NCI-H187 (cell line): ENCODE results near the gene ZNF691.
"Not testable (repeated sequence)": the region's sequence is repeated elsewhere in the genome, so short reads cannot be mapped to it uniquely, and the experiment has no call there.

Source experiments
- DNase-seq, 2 experiments: peaks; one replicate each; lab custom pipeline; 2025; lab: John Stamatoyannopoulos, UW

Gene ZNF691

GRCh38 chr1:42832641-42833240 lies 13.7 kb upstream of the ZNF691 start:
- DNase-seq: no peak

GRCh38 chr1:42833981-42834380 lies 12.4 kb upstream of the ZNF691 start:
- no peak for DNase-seq

GRCh38 chr1:42834803-42835202 lies 11.6 kb upstream of the ZNF691 start:
- no peak for DNase-seq

DNA sequence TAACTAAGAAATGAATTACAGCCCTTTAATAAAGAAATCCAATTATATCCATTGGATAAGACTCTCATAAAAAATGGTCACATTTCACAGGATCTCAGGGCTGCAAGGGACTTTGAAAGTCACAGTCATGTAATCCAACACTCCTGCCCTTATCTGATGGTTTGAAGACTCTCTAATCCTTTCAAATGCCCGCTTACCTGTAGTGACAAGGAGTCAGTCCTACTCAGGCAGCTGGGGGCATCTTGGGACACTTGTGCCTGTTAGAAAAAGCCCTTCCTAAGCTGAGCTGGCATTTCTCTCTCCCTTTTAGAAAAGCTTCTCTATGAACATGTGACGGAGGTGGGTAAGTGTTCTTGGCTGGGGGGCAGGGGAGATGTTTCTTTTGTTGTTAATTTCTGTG lies 11.0 kb upstream of the ZNF691 start:
- DNase-seq: no peak

DNA sequence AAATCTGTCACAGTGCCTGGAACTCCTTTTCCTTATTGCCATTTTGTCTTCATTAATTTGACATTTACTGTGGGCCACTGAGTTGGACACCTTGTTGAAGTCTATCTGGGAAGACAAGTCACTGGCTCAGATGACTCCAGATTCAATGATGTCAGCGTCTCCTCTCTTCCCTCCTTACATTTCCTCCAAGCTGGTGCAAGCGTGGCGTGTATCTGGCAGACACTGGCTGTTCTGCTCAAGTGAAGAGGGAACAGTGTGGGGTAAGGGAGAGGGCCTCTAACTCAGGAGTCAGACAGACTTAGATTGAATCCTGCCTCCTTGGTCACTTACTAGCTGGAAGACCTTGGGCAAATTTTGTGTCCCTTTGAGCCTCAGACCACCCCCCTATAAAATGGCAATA lies 8.7 kb upstream of the ZNF691 start:
- no peak for DNase-seq

- no peak for DNase-seq
Measured at GRCh38 chr1:42838482-42839190, 7.8 kb upstream of the ZNF691 start.

DNA sequence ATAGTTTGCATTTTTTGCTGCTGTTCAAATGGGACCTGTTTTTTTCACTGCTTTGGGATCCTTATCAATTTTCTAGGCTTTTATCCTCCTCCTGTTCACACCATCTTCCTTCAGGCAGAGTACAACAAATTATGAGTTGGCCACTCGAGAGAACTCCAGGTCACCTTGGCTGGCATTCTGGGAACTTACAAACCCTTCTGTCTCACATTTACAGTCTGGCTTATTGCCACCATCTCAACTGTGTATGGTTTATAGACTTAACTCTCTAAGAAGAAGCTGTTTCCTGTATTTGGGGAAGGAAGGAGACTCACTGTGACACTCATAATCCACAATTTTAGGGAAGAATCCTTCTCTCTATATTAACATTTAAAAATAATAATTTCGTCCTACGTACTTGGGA lies 5.4 kb upstream of the ZNF691 start:
- no peak for DNase-seq

- no peak for DNase-seq
Measured at GRCh38 chr1:42841440-42842147, 4.8 kb upstream of the ZNF691 start.

DNA sequence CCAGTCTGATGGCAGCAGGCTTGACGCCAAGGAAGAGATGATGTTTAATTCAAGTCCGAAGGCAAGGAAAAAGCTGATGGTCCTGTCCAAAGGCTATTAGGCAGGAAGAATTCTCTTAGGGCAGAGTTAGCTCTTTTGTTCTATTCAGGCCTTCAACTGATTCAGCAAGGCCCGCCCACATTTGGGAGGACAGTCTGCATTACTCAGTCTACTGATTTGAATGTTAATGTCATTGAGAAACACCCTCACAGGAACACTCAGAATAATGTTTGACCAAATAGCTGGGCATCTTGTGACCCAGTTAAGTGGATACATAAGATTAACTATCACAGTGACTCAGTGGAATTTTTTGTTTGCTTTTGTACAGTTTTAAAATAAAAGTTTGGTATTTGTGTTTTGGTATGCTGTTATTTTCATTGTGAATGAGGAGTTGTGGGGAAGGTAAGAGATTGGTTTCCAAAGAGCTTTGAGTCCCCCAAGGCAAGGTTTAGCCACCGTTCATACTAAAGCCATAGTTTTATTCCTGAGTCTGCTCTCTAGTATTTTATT lies 1.7 kb upstream of the ZNF691 start:
- DNase-seq: no peak

- no peak for DNase-seq
Measured at GRCh38 chr1:42845193-42845592, 1.2 kb upstream of the ZNF691 start.

- no peak for DNase-seq
Measured at GRCh38 chr1:42845866-42846256, 552 bp upstream of the ZNF691 start.

DNA sequence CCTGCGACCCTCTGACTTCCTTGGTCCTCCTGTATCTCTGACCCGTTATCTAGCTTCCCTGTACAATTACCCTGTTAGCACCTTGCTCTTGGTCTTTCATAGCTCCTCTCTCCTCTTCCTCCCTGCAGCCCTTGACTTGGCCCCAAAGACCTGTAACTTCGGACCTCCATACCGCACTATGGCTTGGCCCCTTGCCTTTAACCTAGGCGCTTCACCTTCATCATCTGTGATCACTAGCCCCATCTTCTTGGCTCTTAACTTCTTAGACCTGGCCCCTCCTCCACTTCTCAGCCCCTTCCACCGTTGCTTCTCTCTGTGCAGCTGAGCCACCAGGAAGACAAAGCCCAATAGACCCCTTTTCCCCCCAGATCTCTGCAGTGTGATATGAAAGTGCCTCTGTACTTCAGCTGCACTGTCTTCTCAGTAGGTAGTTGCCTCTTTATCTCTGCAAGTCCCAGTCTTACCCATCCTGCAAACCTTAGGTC lies 740 bp downstream of the ZNF691 start:
- no peak for DNase-seq

GRCh38 chr1:42847721-42848460 lies 1.5 kb downstream of the ZNF691 start:
- DNase-seq: no peak

DNA sequence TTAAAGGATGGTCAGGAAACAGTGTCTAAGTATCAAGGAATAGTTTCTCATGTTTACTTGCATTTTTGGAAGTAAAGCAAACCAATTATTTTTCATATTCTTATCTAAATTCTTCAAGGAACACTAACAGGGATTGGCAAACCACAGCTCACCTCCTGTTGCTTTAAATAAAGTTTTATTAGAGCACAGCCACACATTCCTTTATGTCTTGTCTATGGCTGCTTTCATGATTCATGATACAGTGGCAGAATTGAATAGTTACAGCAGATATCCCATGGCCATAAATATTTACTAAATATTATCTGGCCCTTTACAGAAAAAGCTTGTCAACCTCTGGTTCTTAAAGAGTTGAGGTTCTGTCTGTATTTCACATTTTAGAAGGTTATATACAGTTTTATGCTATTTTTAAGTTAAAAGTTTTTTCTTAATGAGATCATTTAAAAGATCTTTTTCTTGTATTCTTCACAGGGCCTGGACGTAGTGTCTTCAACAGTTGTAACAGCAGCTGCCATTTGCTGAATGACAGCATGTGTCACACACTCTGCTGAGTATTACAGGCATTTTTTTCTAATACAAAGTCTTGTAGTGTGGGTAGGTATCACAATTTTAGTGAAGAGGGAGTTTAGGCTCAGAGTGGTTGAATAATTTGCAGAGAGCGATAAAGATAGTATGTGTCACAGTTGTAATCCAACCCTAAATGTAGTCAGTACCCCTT lies 2.6 kb downstream of the ZNF691 start:
- no peak for DNase-seq

- no peak for DNase-seq
Measured at GRCh38 chr1:42849944-42850343, 3.5 kb downstream of the ZNF691 start.

DNA sequence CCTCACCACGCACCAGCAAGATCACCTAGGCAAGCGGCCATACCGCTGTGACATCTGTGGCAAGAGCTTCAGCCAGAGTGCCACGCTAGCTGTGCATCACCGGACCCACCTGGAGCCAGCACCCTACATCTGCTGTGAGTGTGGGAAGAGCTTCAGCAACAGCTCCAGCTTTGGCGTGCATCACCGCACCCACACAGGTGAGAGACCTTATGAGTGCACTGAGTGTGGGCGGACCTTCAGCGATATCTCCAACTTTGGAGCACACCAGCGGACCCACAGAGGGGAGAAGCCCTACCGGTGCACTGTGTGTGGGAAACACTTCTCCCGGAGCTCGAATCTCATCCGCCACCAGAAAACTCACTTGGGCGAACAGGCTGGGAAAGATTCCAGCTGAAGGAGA lies 5.0 kb downstream of the ZNF691 start:
- no peak for DNase-seq

DNA sequence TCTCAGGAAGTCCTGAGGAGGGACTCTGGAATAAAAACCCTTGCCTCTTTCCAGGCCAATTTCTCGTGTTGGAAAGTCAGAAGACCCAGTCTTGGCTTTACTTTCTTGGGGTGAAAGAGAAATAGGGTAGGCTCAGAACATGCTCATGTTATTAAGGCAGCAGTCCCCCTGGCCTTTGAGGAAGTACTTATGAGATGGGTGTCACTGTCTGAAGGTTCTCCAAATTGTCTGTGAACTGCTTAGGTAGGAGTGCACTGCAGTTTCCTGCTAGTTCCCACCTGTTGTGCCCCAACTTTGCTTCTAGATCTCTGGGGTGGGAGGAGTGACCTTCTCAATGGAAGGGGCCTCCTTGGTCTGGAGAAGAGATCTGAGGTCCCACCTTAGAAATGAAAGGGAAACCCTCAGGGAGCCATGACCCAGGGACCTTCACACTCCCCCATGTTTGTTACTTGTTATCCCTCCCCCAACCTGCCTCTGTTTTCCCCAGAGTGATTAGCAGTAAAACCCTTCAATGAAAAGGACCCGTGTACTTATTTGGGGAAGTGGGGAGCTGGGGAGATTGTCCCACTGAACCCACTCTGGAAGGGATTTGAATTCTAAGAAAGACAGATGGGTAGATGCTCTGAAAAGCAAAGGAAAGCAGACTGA lies 5.7 kb downstream of the ZNF691 start:
- DNase-seq: no peak

- DNase-seq: no peak
Measured at GRCh38 chr1:42852608-42852980, 6.2 kb downstream of the ZNF691 start.

GRCh38 chr1:42853116-42853884 lies 6.9 kb downstream of the ZNF691 start:
- DNase-seq: no peak

GRCh38 chr1:42856554-42856953 lies 10.1 kb downstream of the ZNF691 start:
- DNase-seq: not testable (repeated sequence)
